Nephron (organoid): ENCODE data around the gene RALGAPA2.

Experiments used
- H3K27ac Mint-ChIP-seq, 3 experiments: 2 replicates each; pipeline ENCODE4 v1.8.0; 2020; ENCODE audit warnings: mixed read lengths in 3 of 3, mild to moderate bottlenecking in 2 of 3, moderate library complexity in 1 of 3
- H3K27me3 Mint-ChIP-seq: 2 replicates; pipeline ENCODE4 v1.8.0; 2021; ENCODE audit warnings: low read depth, mild to moderate bottlenecking, moderate library complexity, mixed read lengths
- H3K36me3 Mint-ChIP-seq: 2 replicates; pipeline ENCODE4 v1.8.0; 2020; ENCODE audit warnings: low read depth, mixed read lengths
- H3K4me1 Mint-ChIP-seq: 2 replicates; pipeline ENCODE4 v1.8.0; 2020; ENCODE audit warnings: mixed read lengths
- H3K4me3 Mint-ChIP-seq, 3 experiments: 2 replicates each; pipeline ENCODE4 v1.8.0; 2020; ENCODE audit warnings: mild to moderate bottlenecking in 3 of 3, mixed read lengths in 3 of 3, moderate library complexity in 2 of 3
- H3K9me3 Mint-ChIP-seq: 2 replicates; pipeline ENCODE4 v1.8.0; 2020; ENCODE audit warnings: mixed read lengths
- TF ChIP-seq, protein P1 (sequence below), 3 experiments: fragments of 200-600 bp; sonication (generic); IDR thresholded peaks; one replicate each; pipeline ENCODE4 v1.5.0; 2021; ENCODE audit warnings: antibody characterized with exemption in 3 of 3; ENCODE audit not compliant: unreplicated experiment in 3 of 3

The RALGAPA2 gene

DNA sequence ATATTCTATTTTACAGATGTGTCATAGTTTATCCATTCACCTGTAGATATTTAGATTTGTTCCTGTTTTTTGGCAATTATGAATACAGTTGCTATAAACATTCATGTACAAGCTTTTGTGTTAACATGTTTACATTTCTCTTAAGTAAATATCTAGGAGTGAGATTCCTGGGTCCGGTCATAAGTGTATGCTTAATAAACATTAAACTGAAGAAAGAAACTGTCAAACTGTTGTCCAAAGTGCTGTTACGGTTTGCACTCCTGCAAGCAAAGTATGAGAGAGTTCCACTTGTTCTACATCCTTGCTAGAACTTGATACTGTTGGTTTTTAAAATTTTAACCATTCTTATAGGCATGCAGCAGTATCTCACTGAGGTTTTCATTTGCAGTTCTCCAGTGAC lies 138.6 kb downstream of the RALGAPA2 start:
- H3K36me3 Mint-ChIP-seq = no peaks in the 10 kb centered on the region

DNA sequence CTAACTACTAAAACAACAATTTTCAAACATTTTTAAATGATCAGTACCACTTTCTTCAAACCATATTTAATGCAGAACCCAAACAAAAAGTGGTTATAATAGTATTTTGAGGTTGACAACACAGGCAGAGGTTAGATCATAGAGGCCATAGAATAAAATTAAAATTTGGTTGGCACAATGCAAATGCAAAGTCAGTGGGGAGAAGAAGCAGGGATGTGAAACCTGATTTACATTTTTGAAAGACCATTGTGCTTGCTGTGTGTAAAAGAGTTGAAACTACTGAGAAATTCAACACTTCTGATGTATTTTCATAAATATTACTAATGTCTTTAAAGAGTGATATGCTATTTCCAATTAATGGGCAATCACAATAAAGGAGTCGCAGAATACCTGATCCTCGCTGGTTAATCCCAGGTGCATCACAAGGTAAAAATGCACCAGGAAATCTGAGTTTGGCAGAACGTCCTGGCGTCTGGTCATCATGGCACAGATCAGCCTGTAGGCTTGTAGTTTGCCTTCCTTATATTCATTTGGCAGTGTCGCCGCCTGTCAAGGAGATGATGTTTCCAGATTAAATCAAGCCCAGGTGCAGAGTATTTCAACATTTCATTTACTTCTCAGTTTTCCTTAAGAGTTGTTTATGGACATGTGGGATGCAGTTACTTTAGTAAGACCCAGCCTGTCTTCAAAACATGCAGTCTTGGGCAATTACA lies 141.2 kb downstream of the RALGAPA2 start:
- no peaks in the 10 kb centered on the region for H3K4me1 Mint-ChIP-seq
- H3K27ac Mint-ChIP-seq = no peak overlapping the region
- no peaks in the 10 kb centered on the region for H3K9me3 Mint-ChIP-seq
- no peaks in the 10 kb centered on the region for H3K36me3 Mint-ChIP-seq
- no peaks in the 10 kb centered on the region for H3K27me3 Mint-ChIP-seq
- H3K4me3 Mint-ChIP-seq = no peak overlapping the region
- TF ChIP-seq, protein P1, sequence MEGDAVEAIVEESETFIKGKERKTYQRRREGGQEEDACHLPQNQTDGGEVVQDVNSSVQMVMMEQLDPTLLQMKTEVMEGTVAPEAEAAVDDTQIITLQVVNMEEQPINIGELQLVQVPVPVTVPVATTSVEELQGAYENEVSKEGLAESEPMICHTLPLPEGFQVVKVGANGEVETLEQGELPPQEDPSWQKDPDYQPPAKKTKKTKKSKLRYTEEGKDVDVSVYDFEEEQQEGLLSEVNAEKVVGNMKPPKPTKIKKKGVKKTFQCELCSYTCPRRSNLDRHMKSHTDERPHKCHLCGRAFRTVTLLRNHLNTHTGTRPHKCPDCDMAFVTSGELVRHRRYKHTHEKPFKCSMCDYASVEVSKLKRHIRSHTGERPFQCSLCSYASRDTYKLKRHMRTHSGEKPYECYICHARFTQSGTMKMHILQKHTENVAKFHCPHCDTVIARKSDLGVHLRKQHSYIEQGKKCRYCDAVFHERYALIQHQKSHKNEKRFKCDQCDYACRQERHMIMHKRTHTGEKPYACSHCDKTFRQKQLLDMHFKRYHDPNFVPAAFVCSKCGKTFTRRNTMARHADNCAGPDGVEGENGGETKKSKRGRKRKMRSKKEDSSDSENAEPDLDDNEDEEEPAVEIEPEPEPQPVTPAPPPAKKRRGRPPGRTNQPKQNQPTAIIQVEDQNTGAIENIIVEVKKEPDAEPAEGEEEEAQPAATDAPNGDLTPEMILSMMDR (IDR thresholded peaks at IDR 0.05; ENCODE audit: unreplicated experiment in 3 of 3) = no peak

More for the DNA sequence above, 138.6 kb downstream of the RALGAPA2 start:
- H3K27ac Mint-ChIP-seq = no peak overlapping the region
- H3K9me3 Mint-ChIP-seq = no peaks in the 10 kb centered on the region
- no peak overlapping the region for H3K4me3 Mint-ChIP-seq
- no peaks in the 10 kb centered on the region for H3K27me3 Mint-ChIP-seq
- TF ChIP-seq, protein P1 (IDR thresholded peaks at IDR 0.05; ENCODE audit: unreplicated experiment in 3 of 3) = no peak
- no peaks in the 10 kb centered on the region for H3K4me1 Mint-ChIP-seq

DNA sequence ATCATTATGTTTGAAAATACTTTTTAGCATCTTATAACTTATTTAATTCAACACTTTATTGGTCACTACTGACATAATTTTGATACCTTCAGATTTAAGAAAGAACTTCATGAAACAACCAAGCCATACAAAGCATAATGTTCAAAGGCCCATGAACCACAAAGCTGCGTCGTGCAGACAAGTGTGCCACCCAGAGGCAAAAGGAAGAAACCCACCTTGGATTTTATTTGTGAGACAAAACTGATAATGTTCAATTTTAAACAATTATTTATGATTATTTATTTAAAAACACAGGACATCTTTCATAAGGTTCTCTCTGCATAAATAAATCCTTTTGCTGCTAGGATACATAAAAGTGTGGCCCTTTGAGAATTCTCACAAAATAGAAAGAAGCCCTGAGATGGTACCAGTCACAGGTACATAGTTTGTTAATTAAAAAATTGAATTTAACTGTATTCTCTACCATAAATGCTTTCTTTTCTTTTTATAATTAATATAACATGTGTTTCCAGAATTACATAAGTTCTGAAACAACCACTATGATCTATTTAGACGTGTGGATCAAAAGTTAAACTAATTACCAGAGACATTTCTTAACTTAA lies 143.7 kb downstream of the RALGAPA2 start:
- H3K36me3 Mint-ChIP-seq = no peaks in the 10 kb centered on the region
- TF ChIP-seq, protein P1 (IDR thresholded peaks at IDR 0.05; ENCODE audit: unreplicated experiment in 3 of 3) = peak; percentile 71 to 89 (median 83)
- peaks cover 7% of the 10 kb centered on the region for H3K4me1 Mint-ChIP-seq
- no peaks in the 10 kb centered on the region for H3K27me3 Mint-ChIP-seq
- H3K9me3 Mint-ChIP-seq = no peaks in the 10 kb centered on the region
- H3K4me3 Mint-ChIP-seq = no peak overlapping the region
- no peak overlapping the region for H3K27ac Mint-ChIP-seq

DNA sequence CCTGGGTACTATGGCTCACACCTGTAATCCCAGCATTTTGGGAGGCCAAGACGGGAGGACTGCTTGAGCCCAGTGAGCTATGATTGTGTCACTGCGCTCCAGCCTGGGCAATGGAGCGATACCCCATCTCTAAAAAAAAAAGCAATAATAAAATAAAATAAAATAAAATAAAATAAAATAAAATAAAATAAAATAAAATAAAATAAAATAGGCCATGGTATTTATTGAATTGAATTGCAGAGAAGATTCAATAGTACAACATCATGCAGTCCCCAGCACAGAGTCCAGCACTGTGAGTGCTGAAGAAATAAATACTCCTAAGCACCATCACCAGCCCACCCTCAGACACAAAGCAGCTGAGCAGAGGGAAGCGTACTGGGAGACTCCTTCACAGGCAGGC lies 144.7 kb downstream of the RALGAPA2 start:
- TF ChIP-seq, protein P1 (IDR thresholded peaks at IDR 0.05; ENCODE audit: unreplicated experiment in 3 of 3) = no peak
- Mint-ChIP-seq H3K4me1 (peaks cover 9% of the 10 kb centered on the region), H3K4me3 (no peak overlapping the region), H3K27me3 (no peaks in the 10 kb centered on the region), H3K9me3 (no peaks in the 10 kb centered on the region), H3K36me3 (no peaks in the 10 kb centered on the region), H3K27ac (no peak overlapping the region)

DNA sequence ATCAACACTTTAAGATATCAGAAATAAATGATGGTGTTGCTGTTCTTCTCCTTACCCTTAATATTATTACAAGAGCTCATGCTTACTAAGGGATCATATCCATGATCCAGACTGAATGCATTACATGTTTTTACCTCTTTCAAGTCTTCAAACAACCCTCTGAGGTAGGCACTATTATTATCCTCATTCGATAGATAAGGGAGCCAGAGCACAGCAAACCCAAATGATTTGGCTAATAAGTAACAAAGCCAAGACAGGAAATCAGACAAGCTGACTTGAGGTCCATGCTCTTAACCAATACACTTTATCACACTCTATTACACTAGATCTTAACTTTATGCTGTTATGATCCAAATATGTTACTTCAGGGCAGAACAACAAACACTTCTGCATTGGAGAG lies 145.9 kb downstream of the RALGAPA2 start:
- no peaks in the 10 kb centered on the region for H3K9me3 Mint-ChIP-seq
- peaks cover 20% of the 10 kb centered on the region for H3K4me1 Mint-ChIP-seq
- TF ChIP-seq, protein P1 (IDR thresholded peaks at IDR 0.05; ENCODE audit: unreplicated experiment in 3 of 3) = no peak
- H3K4me3 Mint-ChIP-seq = no peak overlapping the region
- H3K36me3 Mint-ChIP-seq = no peaks in the 10 kb centered on the region
- no peaks in the 10 kb centered on the region for H3K27me3 Mint-ChIP-seq
- H3K27ac Mint-ChIP-seq = no peak overlapping the region

DNA sequence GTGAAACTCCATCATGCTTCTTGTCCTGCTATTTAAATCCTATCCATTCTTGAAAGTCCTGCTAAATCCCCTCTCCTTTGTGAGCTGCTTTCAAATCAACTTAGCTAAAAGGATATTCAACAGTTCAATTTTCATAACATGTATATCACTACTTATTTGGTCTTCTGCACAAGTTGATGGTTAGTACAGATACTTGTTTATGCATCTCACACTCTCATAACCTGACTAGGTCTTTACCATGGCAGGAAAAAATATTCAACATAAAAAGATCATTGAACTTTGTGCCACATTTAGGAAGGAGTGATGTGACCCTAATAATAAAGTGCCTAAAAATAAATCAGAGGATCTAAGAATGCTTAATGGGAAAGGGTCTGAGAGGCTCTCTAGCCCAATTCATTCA lies 148.2 kb downstream of the RALGAPA2 start:
- no peak overlapping the region for H3K4me3 Mint-ChIP-seq
- TF ChIP-seq, protein P1 (IDR thresholded peaks at IDR 0.05; ENCODE audit: unreplicated experiment in 3 of 3) = no peak
- H3K27ac Mint-ChIP-seq = no peak overlapping the region
- no peaks in the 10 kb centered on the region for H3K9me3 Mint-ChIP-seq
- H3K4me1 Mint-ChIP-seq = peaks cover 26% of the 10 kb centered on the region
- H3K27me3 Mint-ChIP-seq = no peaks in the 10 kb centered on the region
- peaks cover 2% of the 10 kb centered on the region for H3K36me3 Mint-ChIP-seq
